Lower lobe of right lung (tissue), 2 donors: Measurements from ENCODE around the gene ARHGAP31. TPM values are rescaled to one million over a fixed set of nuclear protein-coding genes. Genes with fewer than 3 reads are reported as not detected.

Experiments used
- ATAC-seq, 2 donors: fragments of 200-7000 bp; cut with Tn5 transposase; one replicate each; pipeline ENCODE4 v1.9.1; 2020 to 2022; ENCODE audit warnings: mild to moderate bottlenecking in 2 of 2, moderate library complexity in 2 of 2
- DNase-seq: peaks from one replicate; pipeline ENCODE4 v3.0.0-alpha.2; 2020
- H3K27ac ChIP-seq: fragments of 200-600 bp; one replicate; pipeline ENCODE4 v1.8.0; 2022
- H3K27me3 ChIP-seq: fragments of 200-600 bp; one replicate; pipeline ENCODE4 v1.8.0; 2022; ENCODE audit warnings: low read depth
- H3K36me3 ChIP-seq: fragments of 200-600 bp; one replicate; pipeline ENCODE4 v1.8.0; 2022; ENCODE audit warnings: mild to moderate bottlenecking
- H3K4me1 ChIP-seq: fragments of 200-600 bp; one replicate; pipeline ENCODE4 v1.8.0; 2022
- H3K4me3 ChIP-seq: fragments of 200-600 bp; one replicate; pipeline ENCODE4 v1.8.0; 2022; ENCODE audit warnings: mild to moderate bottlenecking
- H3K9me3 ChIP-seq: fragments of 200-600 bp; one replicate; pipeline ENCODE4 v1.8.0; 2022
- intact Hi-C: fragments of 100-400 bp; cut with DNase I; formaldehyde crosslinking; loops from one replicate; pipeline ENCODE4 v1.11.0; 2022
- total RNA-seq: library from RNA; stranded (reverse); fragmentation: NEBNext Ultra II Directional; extraction: Animal tissue kit (Norgen Biotek cat#: 25700); gene quantifications from one replicate; pipeline ENCODE4 v1.2.1, GENCODE V29; 2021
- TF ChIP-seq, protein P1 (sequence below): fragments of 200-600 bp; IDR thresholded peaks from one replicate; pipeline ENCODE4 v1.8.0; 2022; ENCODE audit warnings: antibody characterized with exemption, mild to moderate bottlenecking
- donor health status: DM: no; HTN: yes; CAD: no; lungs with severe emphysema.

ARHGAP31 gene
- total RNA-seq, 1 donor from 2014 or later, result 100 TPM

DNA sequence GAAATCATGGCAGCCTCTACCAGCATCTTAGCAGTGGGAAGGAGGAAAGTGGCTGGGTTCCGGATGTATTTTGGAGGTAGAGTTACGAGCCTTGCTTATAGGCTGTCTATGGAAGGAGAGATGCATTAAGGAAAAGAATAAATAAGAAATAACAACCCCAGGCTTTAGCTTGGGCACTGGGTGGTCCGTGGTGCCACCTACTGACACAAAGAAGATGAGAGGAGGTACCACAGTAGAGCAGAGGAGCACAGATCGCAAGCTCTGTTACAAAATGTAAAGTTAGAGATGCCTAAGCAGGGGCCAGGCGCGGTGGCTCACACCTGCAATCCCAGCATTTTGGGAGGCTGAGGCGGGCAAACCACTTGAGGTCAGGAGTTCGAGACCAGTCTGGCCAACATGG is 94.4 kb downstream of the ARHGAP31 start:
- Histone ChIP-seq H3K9me3 (no peaks in the 10 kb centered on the region), H3K27ac (no peak overlapping the region), H3K4me1 (no peaks in the 10 kb centered on the region), H3K4me3 (no peak overlapping the region), H3K27me3 (no peaks in the 10 kb centered on the region), H3K36me3 (peaks cover 95% of the 10 kb centered on the region)
- DNase-seq (no peak), ATAC-seq (no peak)
- intact Hi-C loops, result no loop called here
- TF ChIP-seq, protein P1, sequence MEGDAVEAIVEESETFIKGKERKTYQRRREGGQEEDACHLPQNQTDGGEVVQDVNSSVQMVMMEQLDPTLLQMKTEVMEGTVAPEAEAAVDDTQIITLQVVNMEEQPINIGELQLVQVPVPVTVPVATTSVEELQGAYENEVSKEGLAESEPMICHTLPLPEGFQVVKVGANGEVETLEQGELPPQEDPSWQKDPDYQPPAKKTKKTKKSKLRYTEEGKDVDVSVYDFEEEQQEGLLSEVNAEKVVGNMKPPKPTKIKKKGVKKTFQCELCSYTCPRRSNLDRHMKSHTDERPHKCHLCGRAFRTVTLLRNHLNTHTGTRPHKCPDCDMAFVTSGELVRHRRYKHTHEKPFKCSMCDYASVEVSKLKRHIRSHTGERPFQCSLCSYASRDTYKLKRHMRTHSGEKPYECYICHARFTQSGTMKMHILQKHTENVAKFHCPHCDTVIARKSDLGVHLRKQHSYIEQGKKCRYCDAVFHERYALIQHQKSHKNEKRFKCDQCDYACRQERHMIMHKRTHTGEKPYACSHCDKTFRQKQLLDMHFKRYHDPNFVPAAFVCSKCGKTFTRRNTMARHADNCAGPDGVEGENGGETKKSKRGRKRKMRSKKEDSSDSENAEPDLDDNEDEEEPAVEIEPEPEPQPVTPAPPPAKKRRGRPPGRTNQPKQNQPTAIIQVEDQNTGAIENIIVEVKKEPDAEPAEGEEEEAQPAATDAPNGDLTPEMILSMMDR, result peak; percentile 7

DNA sequence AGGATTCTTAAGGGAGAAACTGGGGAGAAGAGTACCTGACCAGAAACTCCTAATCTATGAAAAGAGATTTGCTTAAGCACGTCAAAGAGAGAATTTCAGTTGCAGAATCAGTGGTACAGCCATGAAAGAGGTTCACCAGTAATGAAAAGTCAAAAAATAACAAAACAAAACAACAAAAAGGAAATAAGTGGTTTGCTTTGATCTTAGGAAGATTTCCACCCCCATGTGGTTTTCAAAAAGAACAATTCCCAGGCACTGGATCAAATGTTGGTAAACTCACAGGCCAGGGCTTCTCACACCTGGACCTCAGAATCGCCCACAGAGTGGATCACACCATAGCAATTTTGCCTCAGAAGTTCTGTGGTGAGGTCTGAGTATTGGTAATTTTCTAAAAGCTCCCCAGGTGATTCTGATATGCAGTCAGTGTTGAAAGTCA is 101.8 kb downstream of the ARHGAP31 start:
- no peak for ATAC-seq
- H3K9me3 ChIP-seq, result no peaks in the 10 kb centered on the region
- H3K36me3 ChIP-seq, result peaks cover 94% of the 10 kb centered on the region

GRCh38 chr3:119396870-119397269 is 102.7 kb downstream of the ARHGAP31 start:
- ATAC-seq (no peak), DNase-seq (no peak)
- Histone ChIP-seq H3K36me3 (peaks cover 94% of the 10 kb centered on the region), H3K27ac (no peak overlapping the region), H3K27me3 (no peaks in the 10 kb centered on the region), H3K4me3 (no peak overlapping the region), H3K4me1 (no peaks in the 10 kb centered on the region), H3K9me3 (no peaks in the 10 kb centered on the region)
- TF ChIP-seq, protein P1, result no peak
- intact Hi-C loops, result no loop called here

More for the DNA sequence above, 101.8 kb downstream of the ARHGAP31 start:
- Histone ChIP-seq H3K27ac (no peak overlapping the region), H3K27me3 (no peaks in the 10 kb centered on the region), H3K4me1 (no peaks in the 10 kb centered on the region), H3K4me3 (no peak overlapping the region)
- TF ChIP-seq, protein P1, result no peak
- DNase-seq, result no peak
- intact Hi-C loops, result no loop called here

DNA sequence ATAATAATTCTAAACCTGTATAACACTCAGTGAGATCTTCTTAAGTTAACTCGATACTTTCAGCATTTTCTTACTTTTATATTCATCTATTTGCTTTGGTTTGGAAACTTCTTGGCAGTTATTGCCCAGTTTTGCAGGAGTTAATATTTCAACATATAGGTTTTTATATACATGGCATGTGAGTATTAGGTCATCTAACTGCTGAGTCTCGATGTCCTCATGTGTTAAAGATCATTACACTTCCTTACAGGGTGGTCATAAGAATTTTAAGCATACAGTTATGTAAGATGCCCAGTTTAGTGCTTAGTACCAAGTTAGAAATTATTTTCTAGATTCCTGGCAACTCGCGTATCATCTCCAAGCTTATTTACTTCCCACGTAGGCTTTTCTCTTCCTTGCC is 106.3 kb downstream of the ARHGAP31 start:
- intact Hi-C loops, result no loop called here
- TF ChIP-seq, protein P1, result no peak
- H3K36me3 ChIP-seq, result peaks cover 96% of the 10 kb centered on the region

GRCh38 chr3:119401069-119401468 is 106.9 kb downstream of the ARHGAP31 start:
- no peak overlapping the region for H3K4me3 ChIP-seq
- no peaks in the 10 kb centered on the region for H3K9me3 ChIP-seq
- peaks cover 95% of the 10 kb centered on the region for H3K36me3 ChIP-seq
- ATAC-seq (no peak), DNase-seq (no peak)
- intact Hi-C loops, result no loop called here
- TF ChIP-seq, protein P1, result no peak
- no peaks in the 10 kb centered on the region for H3K4me1 ChIP-seq
- H3K27me3 ChIP-seq, result no peaks in the 10 kb centered on the region
- H3K27ac ChIP-seq, result no peak overlapping the region

More for the DNA sequence above, 106.3 kb downstream of the ARHGAP31 start:
- ATAC-seq, result no peak
- Histone ChIP-seq H3K4me3 (no peak overlapping the region), H3K4me1 (no peaks in the 10 kb centered on the region), H3K27ac (no peak overlapping the region), H3K9me3 (no peaks in the 10 kb centered on the region), H3K27me3 (no peaks in the 10 kb centered on the region)
- no peak for DNase-seq
